NCI-H345 (cell line): ENCODE data around the gene RPS18.

ENCODE experiments used
- DNase-seq: peaks from one replicate; lab custom pipeline; 2025; lab: John Stamatoyannopoulos, UW

Gene RPS18

GRCh38 chr6:33289784-33290315, 18.0 kb downstream of the RPS18 start:
- DNase-seq: no peak

GRCh38 chr6:33290459-33290858, 18.6 kb downstream of the RPS18 start:
- no peak for DNase-seq

GRCh38 chr6:33292996-33293682, 21.3 kb downstream of the RPS18 start:
- DNase-seq: no peak

- no peak for DNase-seq
Observed at GRCh38 chr6:33294086-33294823, 22.4 kb downstream of the RPS18 start.

- DNase-seq: no peak
Observed at GRCh38 chr6:33295621-33296369, 23.9 kb downstream of the RPS18 start.

- no peak for DNase-seq
Observed at GRCh38 chr6:33296797-33297405, 25.0 kb downstream of the RPS18 start.

GRCh38 chr6:33297406-33297955, 25.6 kb downstream of the RPS18 start:
- no peak for DNase-seq

GRCh38 chr6:33297956-33298772, 26.3 kb downstream of the RPS18 start:
- DNase-seq: peak; percentile 36

- DNase-seq: peak; percentile 66
Observed at GRCh38 chr6:33298773-33299236, 26.9 kb downstream of the RPS18 start, which contains the start of gene RGL2. RGL2 (minus strand) TSS chr6:33298942; CDS start chr6:33298610, 332 bp downstream.

GRCh38 chr6:33299237-33299944, 27.5 kb downstream of the RPS18 start:
- peak; percentile 93 for DNase-seq

- no peak for DNase-seq
Observed at GRCh38 chr6:33301877-33302276, 30.0 kb downstream of the RPS18 start.

GRCh38 chr6:33304216-33304615, 32.3 kb downstream of the RPS18 start:
- no peak for DNase-seq

- no peak for DNase-seq
Observed at GRCh38 chr6:33305052-33305451, 33.2 kb downstream of the RPS18 start.

- no peak for DNase-seq
Observed at GRCh38 chr6:33306356-33306755, 34.5 kb downstream of the RPS18 start.

- peak; percentile 93 for DNase-seq
Observed at GRCh38 chr6:33312361-33313104, 40.7 kb downstream of the RPS18 start.

GRCh38 chr6:33313105-33313708, 41.3 kb downstream of the RPS18 start:
- peak; percentile 47 for DNase-seq

- DNase-seq: peak; percentile 39
Observed at GRCh38 chr6:33313709-33314514, 42.0 kb downstream of the RPS18 start, which contains the start of gene TAPBP. TAPBP (minus strand) TSS chr6:33314078; CDS start chr6:33314041, 37 bp downstream.

- DNase-seq: peak; percentile 39
Observed at GRCh38 chr6:33314515-33314942, 42.7 kb downstream of the RPS18 start.
